Stomach smooth muscle (tissue), 2 donors: ENCODE data around the gene UST.

Source experiments
- H3K27ac ChIP-seq: one replicate; pipeline ENCODE4 v1.7.0; 2013; ENCODE audit warnings: mild to moderate bottlenecking, low read length, inconsistent platforms
- H3K27me3 ChIP-seq, 2 donors: one replicate each; pipeline ENCODE4 v1.7.0; 2013; ENCODE audit warnings: low read length in 2 of 2; ENCODE audit not compliant: insufficient read depth in 2 of 2, control insufficient read depth in 1 of 2
- H3K36me3 ChIP-seq, 2 donors: one replicate each; pipeline ENCODE4 v1.7.0; 2013; ENCODE audit warnings: low read length in 2 of 2; ENCODE audit not compliant: control insufficient read depth in 2 of 2, insufficient read depth in 2 of 2
- H3K4me1 ChIP-seq: one replicate; pipeline ENCODE4 v1.7.0; 2013; ENCODE audit warnings: low read length; ENCODE audit not compliant: control insufficient read depth, insufficient read depth
- H3K4me3 ChIP-seq, 2 donors: one replicate each; pipeline ENCODE4 v1.7.0; 2013; ENCODE audit warnings: low read length in 2 of 2
- H3K9ac ChIP-seq, 2 donors: one replicate each; pipeline ENCODE4 v1.7.0; 2013; ENCODE audit warnings: low read length in 2 of 2, mild to moderate bottlenecking in 1 of 2
- H3K9me3 ChIP-seq, 2 donors: one replicate each; pipeline ENCODE4 v1.7.0; 2013; ENCODE audit warnings: low read length in 2 of 2; ENCODE audit not compliant: control insufficient read depth in 2 of 2
- donor health status: healthy.
- donor health status: Pancreatic carcinoma.

The UST gene

DNA sequence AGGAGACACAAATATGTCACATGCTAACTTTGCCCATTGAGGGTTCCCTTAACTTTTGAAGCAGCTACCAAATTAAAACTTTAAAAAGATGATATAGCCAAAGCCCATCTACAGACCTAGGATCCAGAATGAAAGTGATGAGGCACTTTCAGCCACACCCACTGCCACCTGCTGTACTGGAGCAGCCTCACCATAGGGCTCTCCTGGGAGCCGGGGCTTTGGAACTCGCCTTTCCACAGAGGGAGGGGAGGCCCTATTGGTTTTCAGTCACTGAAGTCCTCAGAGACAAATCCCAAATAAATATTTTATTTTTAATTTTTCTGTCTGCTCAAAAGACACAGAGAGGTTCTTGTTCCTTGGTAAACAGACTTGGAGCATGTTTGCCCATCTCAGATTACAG is 332.6 kb downstream of the UST start:
- Histone ChIP-seq H3K27ac (peak overlapping the region; percentile 76), H3K27me3 (no peaks in the 10 kb centered on the region), H3K4me1 (peaks cover 9% of the 10 kb centered on the region), H3K4me3 (no peak overlapping the region), H3K9ac (no peak overlapping the region), H3K36me3 (peaks cover 2 to 6% of the 10 kb centered on the region in 2 donors), H3K9me3 (no peaks in the 10 kb centered on the region)

DNA sequence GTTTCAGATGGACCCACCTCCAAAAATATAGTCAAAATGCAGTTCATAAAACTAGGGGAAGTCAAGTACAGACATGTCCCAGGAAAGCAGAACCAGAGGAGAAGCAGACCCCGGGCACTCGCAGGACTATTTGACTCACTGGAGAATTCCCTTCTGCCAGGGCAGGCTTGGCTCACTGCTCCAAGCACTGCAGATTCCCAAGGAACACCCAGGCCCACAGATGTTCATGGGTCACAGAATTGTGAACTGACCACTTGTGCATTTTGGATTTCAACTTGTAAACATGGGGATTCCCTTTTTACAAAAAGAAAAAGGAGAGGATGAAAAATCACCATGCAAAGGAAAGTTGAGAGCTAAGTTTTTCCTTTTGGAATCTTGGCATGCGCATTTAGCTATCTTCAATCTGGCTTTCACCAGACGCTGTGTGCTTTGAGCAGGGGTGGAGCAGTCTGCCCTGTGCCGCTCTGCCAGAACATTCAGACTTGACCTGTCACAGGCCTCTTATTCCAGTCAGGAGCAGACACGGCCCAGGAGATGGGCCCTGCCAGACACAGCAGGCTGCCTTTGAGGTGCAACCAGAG is 333.2 kb downstream of the UST start:
- Histone ChIP-seq H3K36me3 (peaks cover 2% of the 10 kb centered on the region in 2 donors), H3K27me3 (no peaks in the 10 kb centered on the region), H3K27ac (peak overlapping the region; percentile 76), H3K9ac (no peak overlapping the region), H3K4me1 (peaks cover 9% of the 10 kb centered on the region), H3K4me3 (peak overlapping the region in 1 of 2 donors; percentile 8), H3K9me3 (no peaks in the 10 kb centered on the region)

DNA sequence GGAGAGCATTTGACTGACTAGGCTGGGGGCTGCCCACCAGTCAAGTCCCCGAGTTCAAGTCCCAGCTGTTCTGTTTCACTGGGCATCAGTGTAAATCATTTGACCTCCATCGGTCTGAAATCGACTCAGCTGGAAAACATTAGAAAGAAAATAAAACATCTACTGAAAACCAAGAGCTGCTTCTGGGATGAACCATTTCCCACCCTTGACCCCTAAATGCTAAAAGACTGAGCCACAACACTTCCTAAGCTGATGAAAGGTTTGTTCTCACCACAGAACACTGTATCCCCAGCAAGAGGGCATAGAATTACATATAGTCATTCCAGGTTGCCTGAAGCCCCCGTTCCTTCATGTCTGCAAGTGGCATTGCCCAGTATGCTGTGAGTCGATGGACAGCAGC is 333.7 kb downstream of the UST start:
- Histone ChIP-seq H3K27ac (peak overlapping the region; percentile 76), H3K9me3 (no peaks in the 10 kb centered on the region), H3K36me3 (no peaks in the 10 kb centered on the region), H3K9ac (peak overlapping the region in 1 of 2 donors; percentile 22), H3K4me3 (peak overlapping the region in 1 of 2 donors; percentile 8), H3K27me3 (no peaks in the 10 kb centered on the region), H3K4me1 (peaks cover 9% of the 10 kb centered on the region)

DNA sequence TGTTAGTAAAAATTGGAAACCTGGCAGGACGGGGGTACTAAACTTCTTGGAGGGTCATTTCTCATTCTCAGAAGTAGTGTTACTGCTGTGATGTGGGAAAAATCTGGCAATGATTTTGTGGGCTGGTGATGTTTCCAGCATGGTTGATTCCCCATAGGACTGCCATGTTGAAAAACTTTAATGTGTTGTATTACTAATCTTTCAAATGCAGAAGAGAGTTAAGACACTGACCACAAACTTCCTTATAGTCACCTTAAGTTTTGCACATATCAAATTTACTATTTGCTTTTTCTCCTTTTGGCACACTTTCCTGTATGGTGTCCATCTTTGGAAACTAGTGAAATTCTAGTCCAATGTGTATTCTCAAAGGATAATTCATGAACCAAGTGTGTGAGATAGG is 334.5 kb downstream of the UST start:
- no peak overlapping the region for H3K9ac ChIP-seq
- no peaks in the 10 kb centered on the region for H3K27me3 ChIP-seq
- no peaks in the 10 kb centered on the region for H3K9me3 ChIP-seq
- H3K4me1 ChIP-seq, result peaks cover 9% of the 10 kb centered on the region
- H3K27ac ChIP-seq, result peak overlapping the region; percentile 76
- H3K36me3 ChIP-seq, result no peaks in the 10 kb centered on the region
- no peak overlapping the region for H3K4me3 ChIP-seq

DNA sequence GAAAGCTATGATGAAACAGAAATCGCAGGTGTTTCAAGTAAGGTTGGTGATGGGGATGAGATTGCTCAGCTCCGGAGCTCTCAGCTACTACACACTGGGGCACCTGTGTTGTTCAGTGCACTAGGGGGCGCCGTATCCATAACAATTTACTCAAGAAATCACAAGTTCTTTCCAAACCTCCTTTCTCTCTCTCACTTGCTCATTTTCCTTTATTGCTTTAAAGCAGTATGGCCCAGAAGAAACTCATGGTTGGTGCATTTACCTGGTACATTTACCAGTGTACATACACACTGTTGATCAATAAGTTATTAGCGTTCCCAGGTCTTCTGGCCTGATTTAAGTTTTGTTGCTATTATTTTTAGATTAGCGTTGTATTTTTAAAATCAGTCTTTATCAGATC is 335.5 kb downstream of the UST start:
- Histone ChIP-seq H3K9me3 (no peaks in the 10 kb centered on the region), H3K36me3 (no peaks in the 10 kb centered on the region), H3K4me1 (peaks cover 9% of the 10 kb centered on the region), H3K27ac (no peak overlapping the region), H3K9ac (no peak overlapping the region), H3K27me3 (no peaks in the 10 kb centered on the region), H3K4me3 (no peak overlapping the region)

DNA sequence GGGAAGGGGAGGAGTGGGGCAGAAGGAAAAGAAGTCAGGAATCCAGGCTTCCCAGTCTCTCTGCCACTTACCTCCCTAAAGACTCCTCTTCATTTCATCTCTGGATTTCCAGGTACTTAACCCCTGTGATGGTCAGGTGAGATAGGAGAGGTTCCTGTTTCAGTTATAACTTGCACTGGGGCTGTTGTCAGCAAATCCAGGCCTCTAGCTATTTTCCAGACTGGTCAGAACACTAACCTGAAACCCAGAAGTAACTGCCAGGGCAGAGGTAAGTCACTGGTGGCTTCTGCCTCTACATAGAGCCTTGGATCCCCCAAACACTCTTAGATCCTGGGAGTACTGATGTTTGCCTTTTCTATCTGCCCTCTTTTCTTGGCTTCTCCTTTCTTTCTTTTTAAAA is 337.2 kb downstream of the UST start:
- Histone ChIP-seq H3K4me3 (no peak overlapping the region), H3K36me3 (no peaks in the 10 kb centered on the region), H3K9ac (no peak overlapping the region), H3K27me3 (no peaks in the 10 kb centered on the region), H3K9me3 (no peaks in the 10 kb centered on the region), H3K4me1 (peaks cover 9% of the 10 kb centered on the region), H3K27ac (no peak overlapping the region)

DNA sequence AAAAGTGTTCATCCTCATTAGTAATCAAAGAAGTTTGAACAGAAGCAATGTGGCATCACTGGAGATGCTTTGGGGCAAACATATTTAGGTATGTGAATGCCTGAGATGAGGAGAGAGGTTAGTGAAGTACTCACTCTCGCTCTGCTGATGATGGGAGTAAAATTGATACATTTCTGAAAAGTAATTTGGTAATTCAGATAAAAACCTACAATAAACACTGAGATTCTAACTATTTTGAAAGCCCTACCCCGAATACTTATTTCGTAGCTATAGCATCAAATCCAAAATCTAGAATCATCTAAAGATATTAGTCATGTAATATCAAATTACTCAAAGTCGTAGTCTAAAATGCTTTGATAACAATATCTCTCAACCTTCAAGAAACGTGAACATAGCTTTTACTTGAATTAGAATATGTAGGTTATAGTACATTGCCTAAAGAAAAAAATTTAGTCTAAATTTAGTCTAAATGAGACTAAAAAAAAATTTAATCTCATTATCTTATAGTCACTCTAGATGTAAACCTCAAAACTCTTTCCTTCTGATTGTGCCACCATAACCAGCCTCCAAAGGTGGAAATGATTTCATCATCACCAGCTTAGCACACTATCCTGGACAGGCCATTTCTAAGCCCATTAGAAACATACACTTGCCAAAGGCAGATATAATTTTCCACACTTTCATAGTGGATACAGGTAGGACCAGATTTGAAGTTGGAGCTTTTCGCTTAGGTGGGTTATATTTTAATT is 338.2 kb downstream of the UST start:
- Histone ChIP-seq H3K9me3 (no peaks in the 10 kb centered on the region), H3K4me3 (no peak overlapping the region), H3K27ac (no peak overlapping the region), H3K4me1 (peaks cover 9% of the 10 kb centered on the region), H3K36me3 (no peaks in the 10 kb centered on the region), H3K27me3 (no peaks in the 10 kb centered on the region), H3K9ac (no peak overlapping the region)

DNA sequence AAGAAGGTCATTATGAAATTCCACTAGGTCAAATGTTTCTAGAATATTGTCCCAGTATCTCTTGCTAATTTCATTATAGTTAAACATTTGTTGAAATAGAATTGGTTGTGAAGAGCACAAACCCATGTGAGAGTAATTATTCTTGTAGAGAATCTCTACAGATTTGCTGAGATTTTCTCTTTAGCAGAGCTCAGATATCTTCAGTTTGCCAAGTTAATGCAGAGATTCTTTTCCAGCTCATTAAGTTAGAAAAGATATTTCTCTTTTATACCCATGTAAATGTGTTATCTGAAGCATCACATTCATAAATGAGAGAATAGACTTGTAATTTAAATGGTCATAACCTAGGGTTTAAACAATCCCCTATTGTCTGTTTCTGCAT is 338.7 kb downstream of the UST start:
- Histone ChIP-seq H3K27ac (no peak overlapping the region), H3K9me3 (no peaks in the 10 kb centered on the region), H3K27me3 (no peaks in the 10 kb centered on the region), H3K36me3 (no peaks in the 10 kb centered on the region), H3K9ac (no peak overlapping the region), H3K4me1 (peaks cover 4% of the 10 kb centered on the region), H3K4me3 (no peak overlapping the region)

DNA sequence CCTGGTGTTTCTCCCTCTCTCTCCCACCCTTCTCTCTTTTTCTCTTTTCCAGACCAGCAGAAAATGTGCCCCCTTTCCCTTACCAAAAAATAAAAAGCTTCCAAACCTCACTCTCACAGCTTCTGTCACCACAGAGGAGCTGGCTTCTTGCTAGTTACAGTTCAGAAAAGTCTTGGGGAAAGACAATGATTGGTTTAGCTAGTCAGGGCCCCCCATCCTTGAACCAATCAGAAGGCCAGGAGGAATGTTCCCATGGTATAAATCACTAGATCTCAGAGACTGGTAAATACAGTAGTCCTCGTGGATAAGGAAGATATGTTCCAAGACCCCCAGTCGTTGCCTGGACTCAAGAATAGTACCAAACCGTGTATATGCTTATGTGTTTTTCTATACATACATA is 339.5 kb downstream of the UST start:
- Histone ChIP-seq H3K9ac (no peak overlapping the region), H3K27me3 (no peaks in the 10 kb centered on the region), H3K4me3 (no peak overlapping the region)

DNA sequence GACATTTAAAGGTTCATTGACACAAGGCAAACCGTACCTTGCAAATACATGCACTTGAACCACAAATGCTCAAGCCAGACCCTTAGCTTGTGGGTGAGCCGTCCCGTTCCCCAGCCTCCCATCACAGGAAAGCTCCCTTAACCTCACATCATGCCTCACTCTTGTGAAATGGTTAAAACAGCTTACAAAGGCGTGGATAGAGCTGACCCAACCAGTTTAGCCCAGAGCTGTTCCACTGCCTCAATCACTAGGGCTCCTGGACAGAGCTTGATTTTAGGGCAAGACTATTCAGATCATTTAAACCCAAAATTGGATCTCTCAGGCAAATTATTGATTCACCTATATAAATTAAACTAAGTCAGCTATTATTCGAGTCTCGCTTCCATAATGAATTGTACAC is 341.1 kb downstream of the UST start:
- H3K4me1 ChIP-seq, result no peaks in the 10 kb centered on the region
- no peaks in the 10 kb centered on the region for H3K36me3 ChIP-seq

More for the DNA sequence above, 339.5 kb downstream of the UST start:
- no peaks in the 10 kb centered on the region for H3K9me3 ChIP-seq
- no peak overlapping the region for H3K27ac ChIP-seq
- no peaks in the 10 kb centered on the region for H3K4me1 ChIP-seq
- H3K36me3 ChIP-seq, result no peaks in the 10 kb centered on the region

DNA sequence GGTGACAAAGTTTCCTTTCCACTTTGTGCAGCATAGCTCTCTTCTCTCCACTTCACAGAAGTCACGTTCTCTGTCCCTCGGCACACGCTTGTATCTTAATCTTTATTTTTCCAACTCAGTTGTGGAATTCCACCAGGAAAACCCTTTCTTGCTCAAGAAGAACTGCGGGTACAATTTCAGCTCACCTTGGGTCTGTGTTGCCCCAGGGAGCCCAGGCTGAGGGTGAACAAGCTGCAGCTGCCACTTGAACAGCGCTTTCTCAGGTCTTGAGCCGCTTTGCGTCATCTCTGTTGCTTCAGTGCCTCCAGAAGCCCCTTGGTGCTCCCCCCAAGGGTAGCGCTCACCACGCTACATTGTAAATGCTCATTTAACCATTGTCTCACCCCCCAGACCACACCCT is 341.5 kb downstream of the UST start:
- Histone ChIP-seq H3K9ac (no peak overlapping the region), H3K4me1 (no peaks in the 10 kb centered on the region), H3K36me3 (no peaks in the 10 kb centered on the region), H3K27ac (no peak overlapping the region), H3K4me3 (no peak overlapping the region), H3K9me3 (no peaks in the 10 kb centered on the region), H3K27me3 (no peaks in the 10 kb centered on the region)

More for the DNA sequence above, 341.1 kb downstream of the UST start:
- H3K9me3 ChIP-seq, result no peaks in the 10 kb centered on the region
- no peak overlapping the region for H3K4me3 ChIP-seq
- H3K27me3 ChIP-seq, result no peaks in the 10 kb centered on the region
- H3K27ac ChIP-seq, result no peak overlapping the region
- no peak overlapping the region for H3K9ac ChIP-seq
